GM12892 (cell line): ENCODE data around the gene GJB5.
"Not testable (repeated sequence)": the region's sequence is repeated elsewhere in the genome, so short reads cannot be mapped to it uniquely, and the experiment has no call there.

ENCODE experiments used
- DNase-seq: peaks from one replicate; pipeline ENCODE4 v3.0.0; 2011; ENCODE audit not compliant: insufficient read length
- FAIRE-seq: peaks from 2 replicates; lab custom pipeline; 2011; peaks lifted over from hg19 to GRCh38; lab: Jason Lieb, UNC
- POLR2A ChIP-seq: IDR thresholded peaks from 2 replicates; pipeline ENCODE4 v1.6.1; 2011; ENCODE audit warnings: low read depth, low read length, control low read depth
- POLR2AphosphoS5 ChIP-seq: IDR thresholded peaks from 2 replicates; pipeline ENCODE4 v1.6.1; 2011; ENCODE audit warnings: low read depth, low read length, control low read depth
- TAF1 ChIP-seq: IDR thresholded peaks from 2 replicates; pipeline ENCODE4 v1.6.1; 2011; ENCODE audit warnings: low read depth, mild to moderate bottlenecking, control low read depth, low read length, borderline replicate concordance

GJB5 gene

DNA sequence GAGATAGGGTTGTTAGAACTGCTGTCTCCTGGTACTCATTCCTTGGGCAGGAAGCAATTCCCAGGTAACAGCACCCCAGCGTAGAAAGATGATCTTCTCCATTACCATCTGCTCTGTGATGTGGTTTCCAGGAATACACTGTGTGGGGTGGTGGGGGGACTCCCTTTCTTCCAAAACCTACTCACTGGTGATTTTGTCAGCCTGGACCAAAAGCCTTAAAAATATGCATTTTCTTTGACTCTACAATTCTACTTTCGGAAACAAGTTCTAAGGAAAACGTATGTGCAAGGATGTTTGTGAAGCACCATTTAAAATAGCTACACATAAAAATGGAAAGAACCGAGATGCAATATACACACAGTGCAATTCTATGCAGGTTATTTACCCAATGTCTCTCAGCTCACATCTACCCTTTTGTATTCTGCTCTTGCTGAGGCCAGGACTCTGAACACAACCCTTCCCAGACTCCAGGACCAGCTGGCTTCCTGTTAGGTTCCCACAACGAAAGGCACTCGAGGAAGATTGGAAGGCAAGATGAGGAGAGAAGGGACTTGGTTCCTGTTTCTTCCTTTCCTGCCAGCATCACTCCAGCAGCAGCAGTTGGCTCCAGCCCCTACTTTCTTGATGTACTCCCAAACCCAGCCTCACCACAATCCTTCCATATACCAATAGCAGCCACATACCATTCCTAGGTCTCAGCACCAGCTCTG, 33.0 kb upstream of the GJB5 start:
- no peak for TF ChIP-seq TAF1
- FAIRE-seq (no peak), DNase-seq (no peak)

DNA sequence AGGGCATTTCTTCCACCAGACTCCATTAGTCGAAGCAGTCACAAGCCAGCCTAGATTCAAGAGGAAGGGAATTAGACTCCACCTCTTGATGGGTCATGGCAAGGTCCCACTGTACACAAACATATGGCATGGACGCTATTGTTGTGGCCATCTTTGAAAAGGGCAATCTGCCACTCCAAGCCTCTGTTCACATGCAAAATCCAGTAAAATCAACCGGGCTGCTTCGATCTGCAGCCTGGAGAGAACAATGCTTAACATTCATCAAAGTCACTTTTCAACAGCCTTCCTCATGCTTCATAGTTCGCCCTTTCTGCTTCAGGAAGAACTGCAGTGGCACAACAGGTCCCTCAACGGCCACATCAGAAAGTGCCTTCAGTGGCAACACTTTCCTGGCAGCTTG, 28.0 kb upstream of the GJB5 start:
- DNase-seq (no peak), FAIRE-seq (no peak)
- no peak for TF ChIP-seq POLR2A
- TF ChIP-seq TAF1 = no peak
- TF ChIP-seq POLR2AphosphoS5 = no peak

DNA sequence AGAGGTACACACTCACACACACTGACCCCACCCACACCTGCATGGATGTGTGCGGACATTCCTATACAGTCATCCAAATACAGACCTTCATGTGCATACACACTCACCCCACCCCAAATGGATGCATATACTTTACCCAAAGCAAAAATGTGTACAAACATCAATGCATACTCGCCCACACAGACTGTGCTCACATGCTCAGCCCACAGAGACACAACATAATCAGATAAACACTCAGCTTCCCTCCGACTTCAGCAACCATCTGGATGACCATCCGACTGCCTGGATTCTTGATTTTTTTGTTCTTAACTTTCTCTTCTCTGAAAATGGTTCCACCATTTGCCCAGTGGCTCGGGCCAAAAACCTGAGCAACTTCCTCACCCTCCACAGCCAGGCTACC, 24.4 kb upstream of the GJB5 start:
- TF ChIP-seq TAF1 (no peak), POLR2AphosphoS5 (no peak), POLR2A (no peak)
- DNase-seq = no peak
- FAIRE-seq = no peak

DNA sequence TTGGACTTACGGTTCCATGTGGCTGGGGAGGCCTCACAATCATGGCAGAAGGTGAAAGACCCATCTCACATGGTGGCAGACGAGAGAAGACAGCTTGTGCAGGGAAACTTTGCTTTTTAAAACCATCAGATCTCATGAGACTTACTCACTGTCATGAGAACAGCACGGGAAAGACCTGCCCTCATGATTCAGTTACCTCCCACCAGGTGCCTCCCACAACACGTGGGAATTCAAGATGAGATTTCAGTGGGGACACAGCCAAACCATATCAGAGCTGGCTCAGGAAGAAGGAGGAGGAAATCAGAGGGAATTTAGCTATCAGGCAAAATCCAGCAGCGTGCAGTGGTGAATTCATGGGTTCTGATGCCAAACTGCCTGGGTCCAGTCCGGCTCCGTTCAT, 22.0 kb upstream of the GJB5 start:
- not testable (repeated sequence) for DNase-seq, FAIRE-seq

DNA sequence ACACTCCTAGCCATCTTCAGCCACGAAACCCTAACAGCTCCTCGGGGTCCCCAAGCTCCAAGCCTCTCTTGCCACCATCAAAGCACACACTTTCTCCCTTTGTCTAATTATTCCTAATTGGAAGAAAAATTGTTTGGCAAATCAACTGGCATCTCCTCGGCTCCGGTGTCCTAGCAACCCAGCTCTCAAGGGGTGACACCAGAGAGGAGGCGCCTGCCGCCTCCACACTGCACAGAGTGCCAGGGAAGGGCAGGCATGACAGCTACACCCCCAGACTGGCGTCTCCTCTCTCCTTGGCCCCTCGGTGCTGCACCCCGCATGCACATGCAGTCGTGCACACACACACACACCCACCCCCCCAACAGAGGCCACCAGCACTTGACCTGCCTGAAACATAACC, 18.2 kb upstream of the GJB5 start:
- FAIRE-seq (no peak), DNase-seq (no peak)
- TF ChIP-seq TAF1 = no peak
- no peak for TF ChIP-seq POLR2AphosphoS5
- no peak for TF ChIP-seq POLR2A

DNA sequence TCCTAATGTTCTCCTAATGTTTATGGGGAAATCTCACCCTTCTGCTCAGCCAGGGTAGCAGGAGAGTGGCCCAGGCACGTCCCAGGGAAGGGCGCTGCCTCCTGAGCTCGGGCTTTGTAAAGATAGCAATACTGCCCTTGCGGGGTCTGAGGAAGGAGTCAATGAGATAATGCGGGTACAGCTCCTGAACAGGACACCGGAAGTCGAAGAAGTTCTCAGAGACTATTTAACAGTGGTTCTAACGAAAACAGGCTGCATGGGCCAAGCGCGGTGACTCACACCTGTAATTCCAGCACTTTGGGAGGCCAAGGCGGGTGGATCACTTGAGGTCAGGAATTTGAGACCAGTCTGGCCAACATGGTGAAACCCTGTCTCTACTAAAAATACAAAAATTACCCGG, 17.6 kb upstream of the GJB5 start:
- DNase-seq, FAIRE-seq: not testable (repeated sequence)

DNA sequence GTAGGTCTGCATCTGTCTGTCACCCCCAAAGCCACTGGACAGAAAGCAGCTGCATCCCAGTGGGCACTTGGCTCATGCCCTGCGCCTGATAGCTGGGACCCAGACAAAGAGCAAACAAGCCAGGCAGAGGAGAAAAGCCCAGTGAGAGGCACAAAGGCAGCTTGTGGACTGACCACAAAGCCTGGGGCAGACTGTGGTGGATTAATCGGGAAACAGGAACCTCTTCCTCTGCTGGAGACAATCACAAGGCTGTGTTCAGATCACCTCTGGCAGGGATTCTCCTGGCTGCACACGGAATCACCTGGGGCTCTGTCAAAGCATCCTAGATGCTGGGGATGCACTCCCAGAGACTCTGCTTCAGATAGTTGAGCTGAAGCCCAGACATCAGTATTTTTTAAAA, 15.2 kb upstream of the GJB5 start:
- TF ChIP-seq POLR2AphosphoS5 (no peak), POLR2A (no peak), TAF1 (no peak)
- DNase-seq (no peak), FAIRE-seq (no peak)

DNA sequence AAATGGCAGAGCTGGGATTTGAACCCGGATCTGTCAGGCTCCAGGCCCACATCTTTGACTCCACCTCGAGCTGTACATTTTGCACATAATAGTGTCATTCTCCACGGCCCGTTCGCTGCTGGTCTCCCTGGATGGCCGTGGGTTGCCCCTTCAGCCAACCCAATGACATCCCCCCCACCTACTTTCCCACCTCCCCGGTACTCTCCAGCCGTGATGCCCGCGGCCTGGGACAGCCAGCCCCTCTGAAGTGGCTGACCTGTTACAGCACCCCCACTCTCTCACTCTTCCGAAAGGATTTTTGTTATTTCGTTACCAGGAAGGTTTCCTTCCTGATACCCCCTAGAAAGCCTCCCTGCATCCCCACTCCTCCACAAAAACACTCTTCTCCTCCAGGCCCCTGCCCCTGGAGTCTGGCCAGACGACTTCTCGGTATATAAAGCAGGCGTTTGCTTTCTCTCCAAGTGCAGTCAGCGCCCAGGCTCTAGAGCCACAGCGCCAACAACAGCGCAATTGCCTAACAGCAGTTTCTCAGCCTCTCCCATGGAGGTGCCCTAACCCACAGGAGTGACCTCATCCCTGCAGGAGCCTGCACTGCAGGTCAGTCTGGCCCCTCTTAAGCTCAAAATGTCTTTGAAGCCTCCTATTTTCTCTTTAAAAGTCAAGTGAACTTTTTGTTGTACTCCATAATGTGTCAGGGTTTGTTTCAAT, 14.5 kb upstream of the GJB5 start:
- FAIRE-seq (no peak), DNase-seq (no peak)
- TF ChIP-seq POLR2A (no peak), TAF1 (no peak), POLR2AphosphoS5 (no peak)

DNA sequence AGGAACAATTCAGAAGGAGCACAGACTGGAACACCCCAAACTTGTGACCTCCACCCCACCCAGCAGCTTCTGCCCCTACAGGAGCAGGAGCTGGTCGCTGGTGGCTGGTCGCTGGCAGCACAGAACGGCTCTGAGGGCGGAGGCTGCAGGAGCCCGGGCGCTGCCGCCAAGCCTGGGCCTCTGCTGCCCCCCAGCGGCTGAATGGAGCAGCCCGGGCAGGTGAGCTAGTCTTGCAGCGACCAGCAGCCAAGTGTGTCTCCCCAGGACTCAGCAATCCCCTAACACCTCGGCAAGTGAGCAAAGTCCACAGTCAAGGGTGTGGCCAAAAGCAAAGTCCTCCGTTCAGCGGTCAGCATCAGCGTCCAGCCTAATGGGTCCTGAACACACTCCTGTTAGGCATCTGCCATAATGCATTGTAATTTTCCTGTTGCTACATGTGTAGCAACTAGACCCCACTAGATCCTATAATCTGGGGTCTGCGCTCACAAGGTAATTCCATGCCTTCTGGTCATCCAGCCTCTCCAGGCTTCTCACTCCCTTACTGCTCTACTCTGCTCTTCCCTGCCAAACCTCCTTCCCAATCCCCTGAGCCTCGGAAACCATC, 12.1 kb upstream of the GJB5 start:
- peak; percentile 87 for FAIRE-seq
- peak; percentile 90 for DNase-seq
- TF ChIP-seq POLR2AphosphoS5 (no peak), TAF1 (no peak), POLR2A (no peak)

DNA sequence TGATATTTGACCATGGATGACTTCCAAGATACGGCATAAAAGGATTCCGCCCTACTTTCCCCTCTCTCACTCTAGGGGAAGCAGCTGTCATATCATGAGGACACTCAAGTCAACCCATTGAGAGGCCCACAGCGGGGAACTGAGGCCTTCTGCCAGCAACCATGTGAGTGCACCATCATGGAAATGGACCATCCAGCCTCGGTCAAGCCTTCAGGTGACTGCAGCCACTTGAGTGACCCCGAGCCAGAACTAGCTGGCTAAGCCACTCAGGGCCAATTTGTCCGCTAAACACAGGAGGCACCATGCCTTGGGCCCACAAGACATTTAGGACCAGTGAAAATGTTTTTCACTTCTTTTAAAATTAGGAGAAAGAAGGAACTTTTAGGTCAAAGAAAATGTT, 11.1 kb upstream of the GJB5 start:
- FAIRE-seq = no peak
- no peak for DNase-seq
- TF ChIP-seq TAF1 (no peak), POLR2A (no peak), POLR2AphosphoS5 (no peak)

DNA sequence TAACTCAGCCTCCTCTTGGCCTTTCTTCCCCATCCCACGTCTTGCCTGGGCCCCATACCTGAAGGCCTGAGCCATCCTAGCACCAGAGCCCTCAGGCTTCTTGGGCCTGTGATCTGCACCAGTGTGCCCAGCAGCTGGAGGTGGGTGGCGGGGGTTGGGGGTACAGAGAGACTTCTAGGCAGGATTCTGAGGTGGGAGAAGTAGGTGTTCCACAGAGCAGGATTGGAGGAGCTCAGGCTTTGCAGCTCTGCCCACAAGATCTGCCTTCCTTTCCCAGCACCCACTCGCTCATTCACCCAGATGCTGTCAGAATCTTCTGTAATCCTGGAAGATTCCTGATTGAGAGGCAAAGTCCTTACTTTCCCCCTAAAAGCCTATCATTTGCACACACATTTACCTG, 10.0 kb upstream of the GJB5 start:
- no peak for DNase-seq
- FAIRE-seq = no peak
- TF ChIP-seq TAF1 = no peak
- TF ChIP-seq POLR2AphosphoS5 = no peak
- no peak for TF ChIP-seq POLR2A

DNA sequence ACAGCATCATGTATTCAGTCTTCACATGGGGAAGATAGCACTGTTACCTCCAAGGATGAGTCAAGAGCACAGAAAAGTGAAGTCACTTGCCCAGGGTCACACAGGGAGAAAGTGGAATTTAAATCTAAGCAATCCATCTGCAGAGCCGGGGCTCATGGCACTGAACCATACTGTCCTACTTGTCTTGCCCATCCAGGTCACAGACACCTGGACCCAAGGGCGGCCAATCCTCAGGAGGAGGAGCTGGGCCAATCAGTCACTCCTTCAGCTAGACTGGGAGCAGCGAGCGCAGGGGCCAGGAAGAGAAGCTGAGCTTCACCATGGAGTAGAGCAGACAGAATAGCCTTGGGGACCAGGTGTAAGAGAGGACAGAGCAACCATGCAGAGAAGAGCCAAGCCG, 9.2 kb upstream of the GJB5 start:
- TF ChIP-seq POLR2A (no peak), TAF1 (no peak), POLR2AphosphoS5 (no peak)
- FAIRE-seq = no peak

DNA sequence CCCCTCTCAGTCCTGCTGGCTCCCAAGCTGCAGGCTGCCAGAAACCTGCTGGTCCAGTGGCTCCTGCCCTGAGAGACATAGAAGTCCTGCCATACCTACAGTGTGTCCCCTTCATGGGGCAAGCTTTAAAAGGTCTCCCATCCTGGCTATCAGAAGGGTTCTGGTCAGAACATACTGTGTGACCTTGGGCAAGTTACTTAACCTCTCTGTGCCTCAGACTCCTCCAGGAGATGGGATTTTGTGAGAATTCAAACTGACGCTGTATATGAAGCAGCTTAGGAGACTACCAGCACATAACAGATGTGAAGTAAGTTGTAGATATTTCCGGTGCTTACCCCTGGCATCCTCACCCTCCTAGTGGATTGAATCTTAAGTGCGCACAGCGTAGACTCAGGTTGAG, 8.7 kb upstream of the GJB5 start:
- FAIRE-seq (no peak), DNase-seq (no peak)
- no peak for TF ChIP-seq POLR2A
- no peak for TF ChIP-seq POLR2AphosphoS5
- TF ChIP-seq TAF1 = no peak

More for the DNA sequence above, 9.2 kb upstream of the GJB5 start:
- no peak for DNase-seq
